HG02973 (cell line): ENCODE data around the gene XXYLT1.

ENCODE experiments used
- ATAC-seq: cut with Tn5 transposase; IDR thresholded peaks from one replicate; pipeline ENCODE4 v1.9.1; 2021; ENCODE audit warnings: moderate library complexity; ENCODE audit not compliant: unreplicated experiment

The XXYLT1 gene

DNA sequence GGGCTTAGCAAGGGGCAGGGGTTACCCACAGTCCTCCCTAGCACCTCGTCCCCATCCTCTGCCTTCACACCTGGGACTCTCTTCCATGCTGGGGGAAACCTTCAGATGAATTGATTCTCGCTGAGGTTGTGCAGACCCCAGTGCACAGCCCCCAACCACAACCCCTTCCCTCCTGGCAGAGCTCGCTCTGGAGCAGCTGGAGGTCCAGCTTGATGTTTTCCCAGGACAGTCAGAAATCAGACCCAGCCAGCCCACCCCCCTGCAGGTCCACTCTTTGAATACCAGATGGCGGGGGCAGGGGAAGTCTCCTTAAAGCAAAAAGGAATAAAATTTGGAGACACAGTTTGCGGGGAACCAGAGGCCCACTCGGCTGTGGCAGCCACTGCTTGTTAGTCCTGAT is 234.4 kb downstream of the XXYLT1 start:
- no peak for ATAC-seq

DNA sequence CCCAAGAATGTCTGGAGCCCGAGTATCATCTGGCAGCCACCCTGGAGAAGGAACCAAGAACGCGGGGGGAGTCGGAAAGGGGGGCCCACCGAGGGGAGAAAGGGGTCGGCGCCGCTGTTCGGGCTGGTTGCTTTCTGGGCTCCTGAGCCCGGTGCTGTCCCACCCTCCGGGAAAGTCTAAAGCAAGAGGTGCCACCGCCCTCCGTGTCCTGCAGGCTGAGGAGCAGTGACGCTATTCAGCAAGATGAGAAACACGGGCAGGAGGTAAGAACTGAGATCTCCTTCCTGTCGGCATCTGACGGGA is 234.8 kb downstream of the XXYLT1 start:
- no peak for ATAC-seq

DNA sequence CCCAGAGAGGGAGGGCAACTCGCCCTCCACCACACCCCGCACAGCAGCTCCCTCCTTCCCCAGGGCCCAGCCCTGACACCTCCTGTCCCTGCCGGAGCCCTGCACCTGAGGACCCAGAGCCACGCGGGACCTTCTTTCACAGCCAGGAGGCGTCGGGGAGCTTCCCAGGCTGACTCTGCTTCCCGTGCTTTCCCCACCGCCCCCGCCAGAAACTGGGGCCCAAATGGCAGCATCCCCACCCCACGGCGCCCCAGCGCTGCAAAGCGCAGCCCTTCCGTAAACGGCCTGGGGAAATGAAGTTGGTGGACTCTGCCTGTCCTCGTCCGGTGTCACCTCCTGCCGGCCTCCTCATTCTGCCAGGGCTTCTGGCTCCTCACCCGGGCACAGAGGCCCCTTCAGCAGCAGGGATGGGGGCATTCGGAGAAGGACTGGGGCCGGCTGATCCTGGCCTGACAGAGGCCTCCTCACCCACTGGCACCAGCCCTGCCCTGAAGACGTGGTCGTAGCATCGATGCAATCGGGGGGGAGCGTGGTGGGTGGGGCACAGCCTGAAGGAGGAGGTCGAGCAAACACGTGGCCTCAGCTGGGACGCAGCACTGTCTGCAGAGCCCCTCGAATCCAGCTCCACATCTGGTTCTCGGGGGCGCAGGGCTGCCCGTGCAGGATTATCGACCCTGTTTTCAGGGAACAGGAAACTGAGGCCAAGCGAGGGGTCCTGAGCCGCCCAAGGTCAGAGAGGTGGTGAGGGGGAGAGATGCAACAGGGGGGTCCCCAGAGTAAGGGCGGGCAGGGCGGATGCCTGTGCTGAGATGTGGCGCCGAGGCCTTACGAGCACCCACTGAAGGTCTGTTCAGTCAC is 235.4 kb downstream of the XXYLT1 start:
- no peak for ATAC-seq

DNA sequence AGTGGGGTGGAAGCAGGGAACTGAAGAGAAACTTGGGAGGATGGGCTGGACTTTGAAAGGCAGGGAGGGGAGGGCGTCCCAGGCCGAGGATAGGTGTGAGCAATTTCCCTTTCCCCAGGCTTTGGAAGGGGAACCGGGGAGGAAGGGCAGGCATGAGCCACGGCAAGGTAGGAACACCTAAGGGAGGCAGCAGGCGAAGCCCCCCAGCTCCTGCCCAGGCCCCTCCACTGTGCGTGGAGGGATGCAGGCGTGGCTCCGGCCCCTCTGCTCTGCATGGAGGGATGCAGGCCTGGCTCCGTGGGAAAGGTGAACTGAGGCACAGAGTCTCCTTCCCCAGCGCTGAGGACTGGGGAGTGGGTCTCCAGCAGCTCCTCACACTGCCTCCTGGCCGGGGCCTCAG is 236.4 kb downstream of the XXYLT1 start:
- no peak for ATAC-seq

DNA sequence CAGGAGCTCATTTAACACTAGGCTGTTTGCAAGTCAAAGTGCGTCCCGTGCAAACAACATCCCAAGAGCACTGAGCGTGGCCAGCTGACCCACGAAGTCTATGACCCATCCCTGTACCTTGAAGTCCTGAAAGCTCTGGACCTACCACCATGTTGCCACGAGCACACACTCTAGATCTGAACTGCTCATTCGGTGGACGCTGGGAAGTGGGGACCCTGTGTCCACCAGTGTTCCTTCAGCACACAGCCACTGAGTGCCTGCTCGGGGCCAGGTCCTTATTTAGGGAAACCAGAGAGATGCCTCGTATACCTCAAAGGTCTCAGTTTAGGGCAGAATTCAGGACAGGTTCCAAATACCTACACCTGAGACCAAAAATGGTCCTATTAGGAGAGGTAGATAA is 236.9 kb downstream of the XXYLT1 start:
- no peak for ATAC-seq

DNA sequence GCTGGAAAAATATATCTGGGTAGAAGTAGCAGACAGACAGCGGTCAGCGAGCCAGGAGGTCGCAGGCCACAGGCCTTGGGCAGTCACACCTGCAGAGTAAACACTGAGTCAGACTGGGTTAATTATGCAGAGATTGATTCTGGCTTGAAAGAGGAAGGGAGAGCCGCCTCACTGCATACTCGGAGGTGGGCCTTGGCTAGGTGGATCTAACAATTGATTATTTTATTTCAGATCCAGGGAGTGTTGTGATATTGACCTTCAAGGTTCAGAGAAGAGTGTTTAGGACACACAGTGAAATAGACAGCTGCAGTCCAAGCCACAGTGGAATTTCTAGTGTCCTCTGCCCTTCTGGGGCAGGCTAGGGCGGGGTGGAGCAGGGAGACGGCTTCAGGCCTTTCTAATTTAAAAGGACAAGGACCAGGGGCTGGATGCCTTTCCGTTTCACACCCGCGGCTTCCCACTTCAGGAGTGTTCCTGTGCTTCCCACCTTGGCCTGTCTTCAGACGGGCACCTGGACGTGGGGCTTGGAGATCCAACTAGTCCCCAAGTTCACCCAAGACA is 237.3 kb downstream of the XXYLT1 start:
- no peak for ATAC-seq

DNA sequence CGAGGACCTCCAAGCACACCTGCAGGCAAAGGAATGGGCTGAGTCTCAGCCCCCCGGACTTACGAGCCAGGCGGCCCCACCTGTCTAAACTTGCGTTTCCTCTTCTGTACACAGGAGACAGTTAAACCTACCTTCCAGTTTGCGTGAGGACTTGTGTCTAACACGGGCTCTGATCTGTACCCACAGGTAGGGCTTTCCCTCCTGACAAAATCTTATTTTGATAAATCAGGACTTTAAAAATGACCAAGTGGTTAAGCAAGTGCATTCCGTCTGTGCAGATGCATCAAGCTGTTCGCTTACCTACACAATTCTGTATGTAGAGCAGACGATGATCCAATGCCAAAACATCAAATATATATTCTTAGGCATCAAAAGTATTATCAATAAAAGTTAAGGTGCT is 238.0 kb downstream of the XXYLT1 start:
- ATAC-seq = no peak

DNA sequence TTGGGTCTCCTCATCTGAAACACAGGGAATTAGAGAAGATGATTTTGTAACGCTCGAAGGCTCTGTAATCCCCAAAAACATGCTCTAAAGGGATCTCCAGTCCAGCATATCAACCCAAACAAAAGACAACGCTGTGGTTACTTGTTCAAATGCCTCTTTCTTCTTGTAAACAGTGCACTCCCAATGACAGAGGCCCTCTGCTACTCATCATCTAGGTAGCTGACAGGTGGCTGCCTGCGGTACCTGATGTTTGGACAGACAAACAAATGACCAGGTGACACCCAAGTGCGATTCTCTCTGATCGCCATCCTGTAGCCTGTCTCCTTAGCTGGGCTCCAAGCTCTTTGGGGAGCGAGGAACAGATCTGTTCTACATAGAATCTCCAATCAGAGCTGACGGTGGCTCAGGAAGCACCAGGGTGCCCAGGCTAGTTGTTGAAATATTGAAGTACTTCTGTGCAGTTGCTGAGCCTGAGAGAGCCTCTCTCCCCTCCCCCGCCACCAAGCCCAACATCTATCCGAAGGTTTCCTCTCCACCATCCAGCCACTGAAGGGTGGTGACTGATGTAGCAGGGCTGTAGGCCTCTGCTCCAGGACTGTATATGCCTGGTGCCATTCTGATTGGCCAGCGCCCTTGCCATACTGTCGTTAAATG is 238.7 kb downstream of the XXYLT1 start:
- ATAC-seq = no peak

DNA sequence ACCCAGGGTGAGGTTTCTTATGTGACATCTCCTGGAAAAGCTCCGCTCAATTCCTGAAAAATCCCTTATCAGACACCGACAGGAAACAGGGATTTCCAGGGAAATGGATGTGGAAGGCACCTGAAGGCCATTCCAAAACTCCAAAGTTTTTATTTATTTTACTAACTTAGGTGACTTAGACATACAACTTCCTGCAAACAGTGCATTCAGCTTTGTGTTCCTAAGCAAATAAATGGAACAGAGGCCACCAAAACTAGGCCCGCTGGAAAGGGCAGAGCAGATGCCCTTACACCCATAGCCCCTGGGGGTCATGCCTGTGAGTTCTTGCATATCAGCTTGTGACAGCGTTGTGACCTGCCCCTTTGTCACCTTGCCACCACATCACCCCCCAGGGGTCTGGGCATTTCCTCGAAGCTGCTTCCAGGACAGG is 239.4 kb downstream of the XXYLT1 start:
- ATAC-seq = no peak

DNA sequence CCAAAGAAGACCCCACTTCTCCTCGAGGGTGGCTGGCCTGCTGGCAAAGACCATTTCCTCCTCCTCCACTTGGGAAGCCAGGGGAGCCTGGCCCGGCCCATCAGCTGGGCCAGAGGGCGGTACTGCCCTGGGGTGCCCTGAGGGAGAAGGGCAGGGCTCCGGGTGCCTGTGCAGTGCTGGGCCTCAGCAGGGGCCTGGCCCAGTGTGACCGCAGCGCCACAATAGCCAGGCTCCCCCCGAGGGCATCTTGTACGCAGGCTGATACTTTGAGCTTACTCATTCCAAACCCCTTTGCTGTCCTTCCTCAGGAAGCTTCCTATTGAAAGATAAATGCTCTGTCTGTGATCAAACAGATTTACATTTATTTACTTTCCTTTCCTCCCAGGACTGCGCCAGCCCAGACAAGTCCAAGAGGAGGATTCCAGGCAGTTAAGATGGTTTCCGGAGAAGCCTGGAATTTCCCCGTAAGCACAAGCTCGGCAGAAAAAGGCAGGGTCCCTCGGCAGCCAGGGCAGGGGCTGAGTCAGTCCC is 240.1 kb downstream of the XXYLT1 start:
- no peak for ATAC-seq

DNA sequence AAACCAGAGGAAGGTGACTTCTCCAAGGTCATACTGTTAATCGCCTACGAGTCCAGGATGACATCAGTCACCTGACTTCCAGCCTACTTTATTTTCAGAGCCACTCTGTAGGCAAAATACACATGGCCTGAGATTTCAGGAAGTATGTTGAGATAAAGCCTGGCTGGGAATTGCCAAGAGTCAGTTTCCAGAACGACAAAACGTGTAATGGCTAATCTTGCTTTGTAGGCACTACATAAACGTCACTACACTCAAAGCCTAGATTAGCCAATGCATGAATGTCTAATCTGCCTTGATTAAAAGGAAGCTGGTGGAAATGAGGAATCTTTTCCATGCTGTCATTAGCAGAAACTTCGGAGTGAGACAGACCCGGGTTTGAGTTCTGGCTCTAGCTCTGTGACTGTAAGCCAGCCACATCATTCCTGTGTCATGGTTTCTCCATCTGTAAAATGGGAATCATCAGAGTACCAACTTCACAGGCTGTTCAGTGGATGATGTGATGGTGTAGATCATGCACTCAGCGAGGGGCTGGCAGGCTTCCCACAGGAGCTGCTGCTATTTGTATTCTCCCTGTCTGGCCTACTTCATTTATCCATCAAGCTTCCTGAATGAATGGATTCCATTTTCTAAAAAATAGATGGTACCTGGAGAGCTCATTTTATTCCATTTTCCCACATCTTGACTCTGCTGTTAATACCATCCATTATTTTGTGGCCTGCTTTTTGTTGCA is 241.9 kb downstream of the XXYLT1 start:
- no peak for ATAC-seq

DNA sequence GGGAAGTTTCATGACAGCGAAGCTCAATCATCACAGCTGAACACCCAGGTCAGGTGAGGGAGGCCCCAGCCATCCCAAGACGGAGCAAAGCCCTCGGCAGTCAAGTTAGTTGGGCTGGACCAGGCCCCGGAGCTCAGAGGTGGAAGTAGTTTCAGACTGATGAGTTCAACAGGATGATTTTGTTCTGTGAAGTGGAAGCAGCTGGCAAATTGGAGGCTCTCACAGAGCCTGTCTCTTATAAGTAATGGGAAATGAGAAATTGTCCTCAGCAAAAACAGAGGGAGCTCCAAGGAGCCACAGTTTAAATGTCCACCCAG is 245.1 kb downstream of the XXYLT1 start:
- no peak for ATAC-seq

DNA sequence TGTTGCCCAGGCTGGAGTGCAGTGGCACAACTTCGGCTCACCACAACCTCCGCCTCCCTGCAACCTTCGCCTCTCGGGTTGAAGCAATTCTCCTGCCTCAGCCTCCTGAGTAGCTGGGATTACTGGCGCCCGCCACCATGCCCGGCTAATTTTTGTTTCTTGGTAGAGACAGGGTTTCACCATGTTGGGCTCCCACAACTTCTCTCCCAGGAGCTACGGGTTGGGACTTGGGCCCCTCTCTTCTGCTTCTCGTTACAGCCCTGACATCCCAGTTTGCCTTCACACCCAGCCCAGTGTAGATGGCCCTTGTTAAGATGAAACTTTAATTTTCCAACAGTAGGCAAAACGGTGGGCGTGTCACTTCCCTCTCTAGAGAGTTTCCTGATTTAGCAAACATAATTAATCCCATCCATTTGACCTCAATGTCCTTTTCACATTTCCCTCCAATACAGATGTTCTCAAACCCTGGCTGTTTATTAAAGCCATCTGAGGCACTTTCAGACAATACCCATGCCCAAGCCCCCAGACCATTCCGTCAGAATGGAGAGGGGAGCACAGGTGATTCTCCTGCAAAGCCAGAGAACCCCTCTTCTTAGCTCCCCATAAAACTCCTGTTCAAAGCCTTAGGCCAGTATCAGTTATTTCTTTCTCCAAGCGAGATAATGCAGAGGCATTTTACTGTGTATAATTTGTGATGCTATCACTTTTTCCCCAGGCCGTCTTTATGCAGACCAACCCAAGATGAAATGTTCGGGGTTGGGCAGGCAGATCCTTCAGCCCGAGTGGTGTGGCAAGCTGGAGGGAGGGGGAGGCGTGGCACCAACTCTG is 245.7 kb downstream of the XXYLT1 start:
- no peak for ATAC-seq

DNA sequence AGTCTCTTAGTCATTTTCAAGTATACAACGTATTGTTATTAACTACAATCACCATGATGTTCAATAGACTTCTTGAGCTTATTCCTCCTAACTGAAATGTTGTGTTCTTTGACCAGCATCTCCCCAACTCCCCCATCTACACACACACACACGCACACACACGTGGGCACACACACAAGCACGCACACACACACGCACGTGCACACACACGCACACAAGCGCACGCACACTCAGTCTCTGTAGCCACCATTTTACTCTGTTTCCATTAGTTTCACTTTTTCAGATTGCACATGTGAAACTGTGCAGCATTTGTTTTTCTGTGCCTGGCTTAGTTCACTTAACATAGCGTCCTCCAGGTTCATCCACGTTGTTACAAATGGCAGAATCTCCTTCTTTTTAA is 247.0 kb downstream of the XXYLT1 start:
- ATAC-seq = no peak

DNA sequence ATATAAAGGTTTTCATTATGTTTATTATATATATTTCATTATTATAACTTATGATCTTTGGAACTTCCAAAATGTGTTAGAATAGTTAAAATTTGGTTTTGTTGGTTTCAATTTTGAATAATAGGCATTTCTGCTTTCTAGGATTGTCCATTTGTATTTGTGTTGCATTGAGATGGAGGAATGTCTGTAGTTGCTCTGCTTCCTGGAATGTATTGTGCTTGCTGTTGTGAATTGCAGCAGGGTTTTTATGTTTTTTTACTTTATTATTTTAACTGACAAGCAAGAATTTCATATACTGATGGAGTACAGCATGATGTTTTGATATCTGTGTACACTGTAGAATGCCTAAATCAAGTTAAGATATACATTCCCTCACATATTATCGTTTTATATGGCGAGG is 247.4 kb downstream of the XXYLT1 start:
- ATAC-seq = no peak

DNA sequence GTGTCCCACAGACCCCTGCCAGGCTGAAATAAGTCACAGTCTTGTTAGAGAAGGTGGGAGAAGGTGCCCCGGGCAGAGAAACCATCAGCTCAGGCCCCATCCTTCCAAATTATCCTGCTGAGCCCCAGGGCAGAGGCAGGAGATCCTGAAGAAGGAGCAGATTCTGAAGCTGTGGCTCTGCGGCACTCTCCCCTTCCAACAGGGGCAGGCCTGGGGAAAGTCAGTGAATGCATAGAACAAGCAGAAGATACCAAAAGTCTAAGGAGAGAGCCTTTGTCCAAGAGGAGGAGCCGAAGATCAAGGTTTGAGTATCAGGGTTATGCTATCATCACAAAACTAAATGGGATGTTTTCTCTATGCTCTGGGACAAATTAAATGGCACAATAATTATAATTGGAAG is 249.3 kb downstream of the XXYLT1 start:
- no peak for ATAC-seq

DNA sequence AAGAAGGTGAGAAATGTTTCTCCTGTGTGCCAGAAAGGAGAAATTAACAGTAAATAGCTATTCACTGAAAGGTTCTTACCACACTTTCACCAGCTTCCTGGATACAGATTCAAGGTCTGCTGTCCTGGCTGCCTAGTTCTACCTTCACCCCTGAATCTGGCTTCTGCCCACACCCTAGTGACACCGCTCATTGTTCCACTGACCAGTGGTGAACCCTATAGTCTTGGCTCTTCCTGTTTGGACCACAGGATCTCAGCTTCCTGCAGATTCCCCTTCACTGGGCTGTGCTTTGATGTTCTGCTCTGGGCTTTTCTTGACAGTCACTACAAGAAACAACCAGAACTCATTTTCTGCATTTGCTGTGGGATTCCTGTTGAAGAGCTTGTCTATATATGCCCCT is 250.0 kb downstream of the XXYLT1 start:
- ATAC-seq = no peak

DNA sequence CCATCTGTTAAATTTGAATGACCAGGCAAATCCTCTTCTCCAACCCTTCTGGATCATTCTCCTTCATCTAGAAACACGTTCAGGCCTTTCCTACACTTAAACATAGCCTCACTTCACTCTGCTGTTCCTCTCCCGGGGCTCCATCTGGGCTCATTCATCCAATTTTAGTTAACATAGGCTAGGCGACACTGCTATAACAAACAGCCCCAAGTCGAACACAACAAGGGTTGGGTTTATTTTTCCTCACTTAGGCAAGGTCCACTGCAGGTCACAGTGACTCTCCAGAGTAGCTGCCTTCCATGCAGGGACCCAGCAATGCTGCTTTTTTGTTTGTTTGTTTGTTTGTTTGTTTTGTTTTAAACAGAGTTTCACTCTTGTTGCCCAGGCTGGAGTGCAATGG is 250.8 kb downstream of the XXYLT1 start:
- no peak for ATAC-seq

DNA sequence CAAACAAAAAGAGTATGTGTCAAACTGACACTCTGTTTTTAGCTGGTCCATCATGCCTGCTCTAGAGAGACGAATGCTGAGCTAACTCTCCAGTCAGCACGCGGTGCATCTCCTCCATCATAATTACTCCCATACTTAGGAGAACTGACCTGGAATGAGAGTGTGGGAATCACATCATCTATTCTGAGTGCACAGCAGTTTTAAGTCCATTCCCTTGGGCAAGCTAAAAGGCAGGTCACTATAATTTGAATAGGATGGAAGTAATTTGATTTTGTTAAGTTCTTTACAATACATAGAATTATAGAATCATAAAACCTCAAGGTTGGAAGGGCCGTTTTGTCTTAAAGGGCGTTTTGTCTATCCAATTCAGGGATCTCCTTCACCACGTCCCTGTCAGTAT is 251.6 kb downstream of the XXYLT1 start:
- no peak for ATAC-seq
